GM11168 (cell line): ENCODE measurements around the gene C4BPA.

Experiments used
- in situ Hi-C: fragments of 300-500 bp; cut with MboI; formaldehyde crosslinking; loops from one replicate; pipeline ENCODE4 v1.12.0; 2022; ENCODE audit warnings: low sequenced_read_pairs; ENCODE audit not compliant: unreplicated experiment

C4BPA gene

DNA sequence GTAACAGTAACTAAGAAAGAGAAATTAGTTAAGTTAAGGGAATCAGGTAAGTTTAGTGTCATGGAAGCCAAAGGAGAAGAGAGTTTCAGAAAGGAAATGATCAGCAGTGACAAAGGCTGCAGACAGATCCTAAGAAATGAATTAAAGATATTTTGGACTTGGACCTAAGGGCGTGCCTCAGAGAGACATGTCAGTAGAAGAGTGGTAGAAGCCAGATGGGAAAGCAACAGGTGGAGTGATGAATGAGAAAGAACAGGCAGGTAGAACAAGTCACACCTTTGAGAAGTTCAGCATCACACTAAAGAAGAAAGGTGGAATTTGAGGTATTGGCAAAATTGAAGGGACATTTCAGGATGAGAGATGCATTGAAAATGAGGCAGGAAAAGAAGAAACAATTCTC is 1.4 kb upstream of the C4BPA start:
- in situ Hi-C loops = no loop called here

DNA sequence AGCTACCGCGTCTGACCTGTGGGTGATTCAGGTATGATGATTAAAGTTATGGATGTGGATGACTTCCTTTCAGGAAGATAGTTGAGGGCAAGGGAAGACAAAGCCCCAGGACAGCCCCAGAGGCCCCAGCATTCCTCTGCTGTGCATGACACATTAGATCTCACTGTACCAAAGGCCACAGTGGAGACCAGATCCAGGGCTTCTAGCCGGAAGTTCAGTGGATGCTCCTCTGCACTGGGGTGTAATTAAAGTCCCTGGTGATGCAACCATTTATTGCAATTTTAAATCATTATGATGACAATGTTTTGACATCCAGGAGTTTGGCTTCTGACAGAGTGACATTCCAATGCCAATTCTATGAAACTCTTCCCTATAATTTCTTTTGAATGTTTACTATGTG is 5.0 kb downstream of the C4BPA start:
- in situ Hi-C loops = no loop called here

DNA sequence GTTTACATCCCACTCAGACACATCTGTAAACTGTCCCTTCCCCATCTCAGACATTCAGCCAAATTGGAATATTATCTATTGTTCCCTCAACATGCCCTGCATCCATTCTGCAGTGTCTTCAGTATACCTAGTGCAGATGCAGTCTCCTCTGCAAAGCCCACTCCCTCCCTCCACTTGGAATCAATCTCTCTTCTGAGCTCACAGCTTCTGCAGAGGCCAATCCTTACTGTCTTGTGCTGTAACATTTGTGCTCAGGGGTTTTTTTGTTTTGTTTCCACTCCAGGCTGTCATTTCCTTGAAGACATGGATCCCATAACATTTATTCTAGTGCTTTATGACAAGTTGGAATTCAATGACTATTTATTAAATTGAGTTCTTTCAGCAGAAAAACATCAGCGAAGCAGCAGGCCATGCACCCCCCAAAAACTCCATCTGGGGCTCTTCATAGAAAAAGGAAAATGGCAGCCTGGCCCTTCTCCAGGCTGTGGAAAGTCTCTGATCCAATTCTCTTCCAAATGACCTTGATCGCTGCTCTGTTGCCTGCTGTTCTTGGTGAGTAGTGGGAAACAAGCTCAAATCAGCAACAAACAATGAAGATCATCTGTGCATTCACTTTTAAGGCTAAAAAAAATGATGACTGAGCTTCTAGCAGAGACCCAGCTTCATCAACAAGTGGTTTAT is 8.7 kb downstream of the C4BPA start:
- in situ Hi-C loops = no loop called here

DNA sequence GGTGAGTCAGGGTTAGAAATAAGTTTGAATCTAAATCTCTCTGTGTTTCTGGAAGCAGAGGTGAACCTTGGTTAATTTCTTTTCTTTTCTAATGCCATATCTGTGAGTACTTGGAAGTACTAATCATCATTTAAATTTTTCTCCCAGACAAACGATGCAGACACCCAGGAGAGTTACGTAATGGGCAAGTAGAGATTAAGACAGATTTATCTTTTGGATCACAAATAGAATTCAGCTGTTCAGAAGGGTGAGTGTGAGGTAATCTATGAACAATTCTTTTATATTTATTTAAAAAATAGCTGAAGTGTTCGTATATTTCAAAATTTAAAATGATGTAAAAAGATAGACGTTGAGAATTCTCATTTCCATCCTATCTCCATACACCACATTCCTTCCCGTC is 11.2 kb downstream of the C4BPA start:
- in situ Hi-C loops = no loop called here

DNA sequence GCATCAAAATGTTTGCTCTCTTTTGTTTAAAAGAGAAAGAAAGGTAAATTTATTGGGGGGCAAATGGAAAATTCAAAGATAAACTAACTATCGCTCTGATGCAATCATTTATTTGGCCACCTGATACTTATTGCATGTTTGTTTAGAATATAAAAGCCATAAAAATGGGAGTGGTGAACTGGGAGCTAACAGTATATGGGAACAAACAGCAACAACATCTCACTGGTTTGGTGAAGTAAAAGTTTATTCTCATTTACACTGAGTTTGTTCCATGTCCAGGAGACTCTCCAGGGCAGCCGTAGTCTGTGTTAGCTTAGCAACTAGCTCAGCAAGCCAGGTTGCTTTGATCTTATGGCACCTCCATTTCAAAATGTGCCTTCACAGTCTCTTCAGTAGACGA is 20.4 kb downstream of the C4BPA start:
- in situ Hi-C loops = no loop called here

DNA sequence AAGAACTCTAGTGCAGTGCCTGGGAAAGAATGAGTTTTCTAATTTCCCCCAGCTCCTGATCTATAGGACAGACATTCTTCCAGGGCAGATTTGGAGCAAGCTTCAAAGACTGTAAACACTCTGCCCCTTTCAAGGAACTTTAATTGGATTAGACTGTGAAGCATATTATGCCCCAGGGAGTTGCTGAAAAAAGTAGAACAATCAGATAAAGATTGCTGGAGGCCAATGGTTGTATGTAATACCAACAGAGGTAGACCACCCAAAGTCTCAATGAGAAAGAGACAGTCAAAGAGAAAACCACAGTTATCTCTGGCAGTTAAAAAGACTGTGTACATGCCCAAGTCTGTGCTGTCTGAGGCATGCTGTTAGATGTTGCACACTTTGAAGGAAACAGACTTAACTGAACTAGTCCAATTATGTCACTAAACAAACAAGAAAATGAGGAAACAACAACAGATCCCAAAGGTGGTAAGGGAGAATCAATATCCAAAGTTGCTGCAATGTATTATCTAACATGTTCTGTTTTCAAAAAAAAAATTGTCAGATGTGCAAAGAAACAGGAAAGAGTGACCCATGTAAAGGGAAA is 24.4 kb downstream of the C4BPA start:
- in situ Hi-C loops = no loop called here

DNA sequence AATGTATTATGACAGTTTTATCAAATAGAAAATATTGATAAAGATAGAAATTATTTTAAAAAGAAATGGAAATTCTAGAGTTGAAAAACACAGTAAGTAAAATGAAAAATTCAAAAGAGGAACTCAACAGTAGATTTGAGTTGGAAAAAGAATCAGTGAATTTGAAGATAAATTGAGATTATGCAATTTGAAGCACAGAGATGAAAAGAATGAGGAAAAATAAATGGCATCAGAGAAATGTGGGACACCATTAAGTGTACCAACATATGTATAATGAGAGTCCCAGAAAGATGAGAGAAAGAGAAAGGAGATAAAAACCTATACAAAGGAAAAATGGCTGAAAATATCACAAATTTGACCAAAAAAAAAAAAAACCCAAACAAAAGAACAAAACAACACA is 25.0 kb downstream of the C4BPA start:
- in situ Hi-C loops = no loop called here

DNA sequence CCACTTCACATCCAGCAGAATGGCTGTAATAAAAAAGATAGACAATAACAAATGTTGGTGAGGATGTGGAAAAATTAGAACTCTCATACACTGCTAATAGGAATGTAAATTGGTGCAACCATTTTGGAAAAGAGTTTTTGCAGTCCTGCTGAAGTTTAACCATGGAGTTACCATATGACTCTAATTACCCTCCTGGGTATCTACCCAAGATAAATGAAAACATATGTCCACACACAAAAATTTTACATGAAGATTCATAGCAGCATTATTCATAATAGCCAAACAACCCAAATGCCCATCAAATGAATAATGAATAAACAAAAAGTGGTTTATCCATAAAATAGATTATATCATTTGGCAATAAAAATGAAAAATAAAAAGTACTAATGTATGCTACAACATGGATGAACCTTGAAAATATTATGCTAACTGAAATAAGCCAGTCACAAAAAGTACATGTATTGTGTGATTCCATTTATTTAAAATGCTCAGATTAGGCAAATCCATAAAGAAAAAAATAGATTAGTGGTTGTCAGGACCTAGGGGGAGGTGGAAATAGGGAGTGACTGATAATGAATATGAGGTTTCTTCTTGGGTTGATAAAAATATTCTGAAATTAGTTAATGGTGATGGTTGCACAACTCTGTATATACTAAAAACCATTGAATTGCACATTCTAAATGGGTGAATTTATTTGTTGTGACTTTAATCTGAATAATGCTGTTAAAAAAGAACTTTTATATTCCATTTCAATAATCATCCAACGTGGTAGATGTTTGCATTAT is 26.4 kb downstream of the C4BPA start:
- in situ Hi-C loops = no loop called here

DNA sequence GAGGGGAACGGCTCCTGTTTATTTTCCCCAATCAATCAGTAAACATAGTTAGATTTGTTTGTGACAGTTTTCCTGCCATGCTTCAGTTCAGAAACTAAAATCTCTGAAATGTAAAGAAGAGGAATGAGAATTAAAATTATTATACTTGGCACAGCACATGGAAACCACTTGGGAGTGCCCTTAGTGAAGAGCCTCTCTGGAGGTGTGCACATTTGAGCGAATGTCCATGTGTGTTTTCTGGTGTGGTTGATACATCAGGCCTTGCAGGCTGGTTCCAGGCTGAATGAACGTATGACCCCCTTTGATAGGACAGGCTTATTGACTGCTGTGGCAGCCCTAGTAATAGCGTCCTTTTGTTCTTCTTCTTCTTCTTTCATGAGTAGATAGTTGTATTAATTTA is 27.1 kb downstream of the C4BPA start:
- in situ Hi-C loops = no loop called here

DNA sequence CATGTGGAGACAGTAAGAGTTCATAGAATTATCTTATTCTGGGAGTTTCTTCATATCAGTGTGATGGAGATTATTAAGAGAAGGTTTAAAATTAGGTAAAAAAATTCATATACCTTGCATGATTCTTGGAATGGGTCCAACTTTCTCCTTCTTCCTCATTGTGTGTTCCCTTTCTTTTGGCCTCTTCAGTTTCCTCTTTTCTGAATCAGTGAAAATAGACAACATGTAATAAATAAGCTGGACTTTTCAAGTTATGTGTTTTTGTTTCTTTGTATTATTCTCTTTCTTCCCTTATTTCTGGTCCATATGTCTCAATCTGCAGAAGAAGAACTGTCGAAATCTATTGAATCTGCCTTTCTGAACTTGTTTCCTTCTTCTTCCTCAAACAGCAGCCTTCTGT is 30.5 kb downstream of the C4BPA start:
- in situ Hi-C loops = no loop called here

DNA sequence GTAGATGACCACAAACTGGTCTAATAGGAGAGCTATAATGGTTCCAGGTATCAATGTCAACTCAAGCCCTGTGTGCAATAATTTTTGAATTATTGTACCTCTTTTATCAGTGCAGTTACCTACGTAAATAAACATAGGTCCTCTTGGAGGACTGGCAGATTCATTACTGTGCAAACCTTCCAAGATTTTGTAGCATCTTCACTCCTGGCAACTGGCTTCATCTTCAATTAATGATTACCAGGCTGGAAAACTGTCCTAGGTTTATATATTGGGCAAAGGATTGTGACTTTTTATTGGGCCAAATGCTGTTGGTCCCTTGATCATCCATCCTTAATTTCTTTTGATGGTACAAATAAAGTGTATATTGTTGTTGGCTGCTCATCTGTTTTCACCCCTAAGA is 35.6 kb downstream of the C4BPA start:
- in situ Hi-C loops = no loop called here

DNA sequence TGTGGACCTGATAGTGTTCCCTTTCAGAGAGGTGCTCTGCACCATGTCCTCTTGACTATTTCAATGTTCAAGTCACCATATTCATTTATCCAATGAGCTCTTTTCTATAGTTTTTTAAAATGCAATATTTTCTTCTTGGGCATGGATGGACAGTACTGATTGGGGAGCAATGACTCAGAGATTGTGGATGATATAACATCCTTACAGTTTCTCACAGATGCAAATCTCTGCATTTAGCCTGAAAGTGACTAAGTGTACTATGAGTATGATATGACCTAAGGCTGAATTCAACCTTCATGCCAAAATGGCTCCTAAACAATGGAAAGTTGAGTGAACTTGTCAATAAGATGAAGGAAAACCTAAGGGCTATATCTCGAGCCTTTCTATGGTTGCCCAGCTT is 36.5 kb downstream of the C4BPA start:
- in situ Hi-C loops = no loop called here

DNA sequence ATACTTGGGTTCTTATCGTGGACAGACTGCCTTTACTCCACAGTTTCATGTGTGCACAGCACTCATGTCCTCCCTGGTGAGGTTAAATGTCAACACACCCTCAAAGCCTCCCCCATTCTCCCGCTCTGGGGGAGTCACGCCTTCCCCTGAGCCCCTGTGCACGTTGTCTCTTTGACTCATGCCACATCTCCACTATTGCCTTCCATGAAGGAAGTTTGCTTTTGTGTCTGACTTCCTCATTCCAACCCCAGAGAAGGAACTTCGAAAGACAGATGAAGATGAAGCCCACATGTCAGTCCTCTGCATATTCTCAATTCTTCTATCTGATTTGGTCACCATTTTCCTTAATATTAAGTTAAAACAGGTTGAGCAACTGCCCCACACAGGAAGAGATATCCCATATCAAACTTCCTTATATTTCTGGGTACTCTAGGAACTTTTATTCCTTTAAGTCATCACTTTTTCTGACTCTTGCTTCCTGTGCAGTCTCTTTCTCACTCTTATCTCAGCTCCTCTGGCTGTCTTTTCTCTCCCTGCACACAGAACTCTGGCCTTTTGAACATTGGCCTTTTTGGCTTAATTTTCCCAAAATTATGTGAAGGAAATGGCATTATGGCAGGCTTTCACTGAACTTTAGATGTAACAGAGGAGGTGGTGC is 41.5 kb downstream of the C4BPA start:
- in situ Hi-C loops = no loop called here

DNA sequence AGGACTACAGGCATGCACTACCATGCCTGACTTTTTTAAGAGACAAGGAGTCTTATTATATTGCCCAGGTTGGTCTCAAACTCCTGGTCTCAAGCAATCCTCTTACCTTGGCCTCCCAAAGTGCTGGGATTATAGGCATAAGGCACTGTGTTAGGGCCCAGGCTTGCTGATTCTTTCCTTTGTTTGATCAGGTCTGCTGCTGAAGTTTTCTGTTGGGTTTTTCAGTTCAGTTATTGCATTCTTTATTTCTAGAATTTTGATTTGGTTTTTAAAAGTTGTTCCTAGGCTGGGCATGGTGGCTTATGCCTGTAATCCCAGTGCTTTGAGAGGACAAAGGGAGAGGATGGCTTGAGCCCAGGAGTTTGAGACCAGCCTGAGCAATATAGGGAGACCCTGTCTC is 47.9 kb downstream of the C4BPA start:
- in situ Hi-C loops = no loop called here

DNA sequence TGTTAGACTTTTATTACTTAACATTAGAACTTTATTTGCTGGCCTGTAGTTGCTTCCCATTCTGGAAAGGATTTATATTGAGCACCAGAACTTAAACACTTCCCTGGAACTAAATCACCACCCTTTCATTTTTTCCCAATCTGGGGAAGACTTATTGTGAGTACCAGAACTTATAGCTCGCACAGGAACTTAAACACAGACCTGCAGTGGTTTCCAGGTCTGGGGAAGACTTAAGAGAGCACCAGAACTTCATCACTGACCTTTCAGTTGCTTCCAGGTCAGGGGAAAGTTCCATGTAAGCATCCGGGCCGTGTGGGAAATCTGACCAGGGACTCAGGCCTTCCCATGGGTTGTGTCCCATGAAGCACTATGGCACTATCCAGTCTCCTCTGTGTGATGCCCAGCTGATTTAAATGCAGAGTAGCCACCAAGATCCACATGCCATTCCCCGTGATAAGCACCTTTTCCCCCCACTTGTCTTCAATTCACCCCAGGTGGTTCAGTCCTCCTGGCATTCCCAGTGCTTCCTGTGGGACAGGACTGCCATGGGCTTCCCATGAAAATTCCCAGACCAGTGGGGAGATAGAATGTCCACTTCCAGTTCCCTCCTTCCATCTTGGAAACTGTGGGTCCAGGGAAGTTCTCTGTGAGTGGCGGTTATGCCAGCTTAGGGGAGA is 48.9 kb downstream of the C4BPA start:
- in situ Hi-C loops = no loop called here

DNA sequence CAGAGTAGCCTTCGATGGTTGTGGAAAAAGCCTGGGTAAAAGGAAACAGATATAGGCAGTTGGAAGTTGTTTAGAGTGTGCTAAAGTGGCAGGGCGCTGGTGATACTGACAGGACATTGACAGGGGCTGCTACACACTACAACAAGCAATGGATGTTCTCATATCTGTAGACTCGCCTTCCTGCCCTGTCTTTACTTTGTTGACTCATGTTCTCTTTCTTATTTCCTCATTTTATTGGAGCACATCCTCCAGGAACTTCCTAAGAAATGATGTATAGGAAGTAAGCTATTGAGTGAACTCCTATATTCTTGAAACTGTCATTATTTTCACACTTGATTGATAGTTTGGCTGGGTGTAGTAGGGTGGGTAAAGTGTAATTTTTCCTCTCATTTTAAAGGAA is 51.0 kb downstream of the C4BPA start:
- in situ Hi-C loops = no loop called here

DNA sequence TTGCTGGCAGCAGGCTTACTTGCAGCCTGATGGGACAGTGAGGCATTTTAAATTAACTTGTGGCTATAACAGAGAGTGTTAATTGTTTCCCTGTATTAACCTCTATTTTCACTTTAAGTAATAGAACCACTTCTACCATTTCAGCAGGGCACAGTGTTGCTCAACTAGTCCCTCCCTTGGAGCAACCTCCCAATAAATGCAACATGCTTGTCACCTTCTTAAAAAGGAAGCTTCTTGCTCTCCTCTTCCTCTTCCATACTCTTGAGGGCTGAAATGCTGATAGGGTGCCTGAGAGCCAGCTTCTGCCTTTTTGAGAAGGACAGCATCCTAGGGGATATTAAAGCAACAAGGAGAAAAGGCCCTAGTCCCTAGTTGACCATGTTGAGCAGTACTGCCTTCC is 52.1 kb downstream of the C4BPA start:
- in situ Hi-C loops = no loop called here

DNA sequence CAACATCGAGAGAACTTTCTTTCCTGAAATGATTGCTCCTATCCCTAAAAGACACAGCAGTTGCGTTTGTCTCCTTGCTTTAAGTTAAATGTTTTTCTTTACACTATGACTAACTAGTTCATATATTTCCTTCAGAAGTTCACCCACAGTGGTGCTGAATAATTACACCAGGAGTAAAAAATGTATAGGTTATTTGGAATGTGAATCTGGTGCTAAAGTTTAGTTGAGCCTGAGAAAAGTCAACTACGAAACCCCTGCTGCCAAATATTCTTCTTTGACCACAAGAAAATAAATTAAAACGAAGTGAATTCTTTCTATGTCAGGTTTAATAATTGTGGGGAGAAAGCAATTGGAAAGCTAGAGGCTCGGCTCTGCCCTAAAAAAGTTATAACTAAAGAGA is 52.8 kb downstream of the C4BPA start:
- in situ Hi-C loops = no loop called here

DNA sequence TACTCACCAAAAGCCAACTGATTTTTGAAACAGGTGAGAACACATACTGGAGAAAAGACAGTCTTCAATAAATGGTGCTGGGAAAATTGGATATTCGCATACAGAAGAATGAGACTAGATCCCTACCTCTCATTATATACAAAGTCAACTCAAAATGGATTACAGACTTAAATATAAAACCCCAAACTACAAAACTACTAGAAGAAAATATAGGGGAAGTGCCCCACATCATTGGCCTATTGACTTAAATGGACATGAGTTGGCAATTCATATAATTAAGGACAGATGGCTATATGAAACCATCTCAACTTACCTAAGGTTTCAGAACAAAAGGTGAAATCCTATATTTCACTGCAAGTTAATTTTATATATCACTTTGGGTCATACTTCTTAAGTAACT is 60.1 kb downstream of the C4BPA start:
- in situ Hi-C loops = no loop called here

DNA sequence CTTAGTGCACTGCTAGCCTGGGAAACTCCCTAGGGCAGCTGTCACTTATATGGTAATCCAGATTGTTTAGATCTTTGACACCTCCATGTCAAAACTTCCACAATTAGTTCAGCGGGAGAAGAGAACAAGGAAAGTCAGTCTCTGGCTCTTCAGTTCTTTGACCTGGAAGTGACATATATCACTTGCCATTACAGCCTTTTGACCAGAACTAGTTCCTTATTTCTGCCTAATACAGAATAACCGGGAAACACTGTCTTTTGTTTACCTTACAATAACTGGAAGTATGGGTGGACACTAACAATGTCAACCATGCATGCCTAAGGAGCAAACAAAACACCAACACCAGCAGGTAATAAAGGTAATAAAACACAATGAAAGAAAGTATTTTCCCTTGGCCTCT is 68.3 kb downstream of the C4BPA start:
- in situ Hi-C loops = no loop called here

DNA sequence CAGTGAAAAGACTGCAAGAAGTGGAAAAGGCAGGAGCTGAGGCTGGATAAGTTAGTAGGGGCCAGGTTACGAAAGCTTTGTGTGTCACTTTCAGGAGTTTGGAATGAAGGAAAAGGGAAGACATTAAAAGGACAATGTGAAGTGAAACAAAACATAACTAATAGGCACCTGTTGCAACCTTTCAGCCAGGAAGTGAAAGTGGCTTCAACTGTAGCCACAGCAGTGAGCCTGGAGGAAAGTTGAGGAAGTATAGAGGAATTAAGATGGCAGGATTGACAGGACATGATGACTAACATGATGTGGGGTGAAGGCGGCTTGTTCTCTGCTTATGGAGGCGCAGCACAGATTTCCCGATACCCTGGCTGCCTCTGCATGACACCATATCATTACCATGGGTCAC is 68.9 kb downstream of the C4BPA start:
- in situ Hi-C loops = no loop called here
